NCI-H526 treated with DMSO at 0.1 percent for 48 hours (cell line): Measurements from ENCODE around the gene ASPHD1.
"Not testable (repeated sequence)": the region's sequence is repeated elsewhere in the genome, so short reads cannot be mapped to it uniquely, and the experiment has no call there.

Experiments used
- DNase-seq: peaks from one replicate; lab custom pipeline; 2025; lab: John Stamatoyannopoulos, UW

The ASPHD1 gene

GRCh38 chr16:29900102-29900887 lies at the start of gene ASPHD1:
ASPHD1 (plus strand) TSS chr16:29900488; CDS start chr16:29900972, 484 bp downstream.
- DNase-seq: peak; percentile 52

GRCh38 chr16:29850998-29851397 lies 49.3 kb upstream of the ASPHD1 start:
- DNase-seq: no peak

- no peak for DNase-seq
These were observed 47.6 kb upstream of the ASPHD1 start for GRCh38 chr16:29852654-29853053.

- no peak for DNase-seq
These were observed 45.7 kb upstream of the ASPHD1 start for GRCh38 chr16:29854520-29855100.

GRCh38 chr16:29857133-29857760 lies 43.0 kb upstream of the ASPHD1 start:
- DNase-seq: no peak

GRCh38 chr16:29858149-29858849 lies 42.0 kb upstream of the ASPHD1 start:
- DNase-seq: no peak

GRCh38 chr16:29858974-29859373 lies 41.3 kb upstream of the ASPHD1 start:
- no peak for DNase-seq

GRCh38 chr16:29860218-29860617 lies 40.1 kb upstream of the ASPHD1 start:
- no peak for DNase-seq

GRCh38 chr16:29862383-29862883 lies 37.9 kb upstream of the ASPHD1 start:
- DNase-seq: no peak

GRCh38 chr16:29862884-29863668 lies 37.2 kb upstream of the ASPHD1 start, which contains the start of gene CDIPT:
CDIPT (minus strand) TSS chr16:29863226; CDS start chr16:29862857, 369 bp downstream.
- DNase-seq: peak; percentile 90

- DNase-seq: no peak
These were observed 36.7 kb upstream of the ASPHD1 start for GRCh38 chr16:29863669-29863984.

- DNase-seq: no peak
These were observed 36.1 kb upstream of the ASPHD1 start for GRCh38 chr16:29864205-29864604.

GRCh38 chr16:29868396-29869009 lies 31.8 kb upstream of the ASPHD1 start:
- no peak for DNase-seq

GRCh38 chr16:29869067-29869466 lies 31.2 kb upstream of the ASPHD1 start:
- not testable (repeated sequence) for DNase-seq

GRCh38 chr16:29871822-29872546 lies 28.3 kb upstream of the ASPHD1 start:
- no peak for DNase-seq

GRCh38 chr16:29873319-29873718 lies 27.0 kb upstream of the ASPHD1 start:
- DNase-seq: no peak

GRCh38 chr16:29875206-29875605 lies 25.1 kb upstream of the ASPHD1 start:
- DNase-seq: no peak

GRCh38 chr16:29876217-29876593 lies 24.1 kb upstream of the ASPHD1 start:
- DNase-seq: no peak

- no peak for DNase-seq
These were observed 23.6 kb upstream of the ASPHD1 start for GRCh38 chr16:29876594-29877249.
